GM23338 (cell line): ENCODE results near the gene DUSP10. TPM values are rescaled to one million over a fixed set of nuclear protein-coding genes. Genes with fewer than 3 reads are reported as not detected.

Experiments used
- ATAC-seq: fragments of 200-7000 bp; cut with Tn5 transposase; 3 replicates; pipeline ENCODE4 v1.9.1; 2020
- DNase-seq: peaks from one replicate; pipeline ENCODE4 v3.0.0-alpha.2; 2015; ENCODE audit warnings: low spot score
- H2AFZ ChIP-seq: fragments of 200-600 bp; sonication (generic); 2 replicates; pipeline ENCODE4 v1.8.0; 2016; ENCODE audit warnings: antibody characterized with exemption, mild to moderate bottlenecking, moderate library complexity
- H3F3A ChIP-seq: fragments of 200-600 bp; sonication (generic); replicated peaks from 2 replicates; pipeline ENCODE4 v1.8.0; 2017; ENCODE audit warnings: antibody characterized with exemption, mixed run types, low read depth
- H3K27ac ChIP-seq: fragments of 200-600 bp; sonication (generic); 2 replicates; pipeline ENCODE4 v1.6.1; 2016; ENCODE audit warnings: low read depth
- H3K27me3 ChIP-seq: fragments of 200-600 bp; sonication (generic); 2 replicates; pipeline ENCODE4 v1.8.0; 2016; ENCODE audit warnings: mild to moderate bottlenecking, mixed run types, moderate library complexity; ENCODE audit not compliant: insufficient read depth
- H3K36me3 ChIP-seq: fragments of 200-600 bp; sonication (generic); 2 replicates; pipeline ENCODE4 v1.8.0; 2016; ENCODE audit warnings: mild to moderate bottlenecking; ENCODE audit not compliant: insufficient read depth
- H3K4me1 ChIP-seq: fragments of 200-600 bp; sonication (generic); 2 replicates; pipeline ENCODE4 v1.8.0; 2016; ENCODE audit warnings: mild to moderate bottlenecking, moderate library complexity; ENCODE audit not compliant: insufficient read depth
- H3K4me2 ChIP-seq: fragments of 200-600 bp; sonication (generic); 2 replicates; pipeline ENCODE4 v1.7.1; 2017; ENCODE audit warnings: mixed run types
- H3K4me3 ChIP-seq: fragments of 200-600 bp; sonication (generic); 2 replicates; pipeline ENCODE4 v1.6.1; 2016; ENCODE audit warnings: mixed run types
- H3K79me2 ChIP-seq: fragments of 200-600 bp; sonication (generic); replicated peaks from 2 replicates; pipeline ENCODE4 v1.8.0; 2017; ENCODE audit warnings: mild to moderate bottlenecking; ENCODE audit not compliant: insufficient read depth
- H3K9me2 ChIP-seq: fragments of 200-600 bp; sonication (generic); 2 replicates; pipeline ENCODE4 v1.8.0; 2017; ENCODE audit not compliant: insufficient read depth
- H4K20me1 ChIP-seq: fragments of 200-600 bp; sonication (generic); replicated peaks from 2 replicates; pipeline ENCODE4 v1.8.0; 2017; ENCODE audit warnings: mild to moderate bottlenecking; ENCODE audit not compliant: insufficient read depth
- H3K27ac Mint-ChIP-seq: 2 replicates; pipeline ENCODE4 v1.8.0; 2020; ENCODE audit warnings: inconsistent platforms, mild to moderate bottlenecking, moderate library complexity, mixed read lengths
- H3K27me3 Mint-ChIP-seq: 3 replicates; pipeline ENCODE4 v1.8.0; 2022; ENCODE audit warnings: low read depth, mild to moderate bottlenecking, moderate library complexity, mixed read lengths, inconsistent platforms; ENCODE audit not compliant: insufficient read depth, poor library complexity
- H3K36me3 Mint-ChIP-seq: 3 replicates; pipeline ENCODE4 v1.8.0; 2021; ENCODE audit warnings: low read depth, mild to moderate bottlenecking, inconsistent platforms, moderate library complexity, mixed read lengths
- H3K4me1 Mint-ChIP-seq: 3 replicates; pipeline ENCODE4 v1.8.0; 2020; ENCODE audit warnings: mild to moderate bottlenecking, inconsistent platforms, mixed read lengths
- H3K4me3 Mint-ChIP-seq: 3 replicates; pipeline ENCODE4 v1.8.0; 2021; ENCODE audit warnings: moderate library complexity, mild to moderate bottlenecking, inconsistent platforms, mixed read lengths
- H3K9me3 Mint-ChIP-seq: 3 replicates; pipeline ENCODE4 v1.8.0; 2020; ENCODE audit warnings: moderate library complexity, mild to moderate bottlenecking, inconsistent platforms, mixed read lengths
- CREB1 ChIP-seq: fragments of 250-450 bp; sonication (Bioruptor Pico); IDR thresholded peaks from 2 replicates; pipeline ENCODE4 v1.5.0; 2020; ENCODE audit warnings: low read depth, mild to moderate bottlenecking, moderate library complexity
- CTCF ChIP-seq, 2 experiments: fragments of 200-600 bp in 1 of 2; sonication (generic) in 1 of 2; conservative IDR thresholded peaks; 2 replicates each; pipeline versions ENCODE4 v1.5.1 to v1.6.1; 2016 to 2017; ENCODE audit warnings: antibody characterized with exemption in 2 of 2, low read depth in 2 of 2, mild to moderate bottlenecking in 2 of 2, moderate library complexity in 1 of 2
- EZH2 ChIP-seq: fragments of 200-600 bp; sonication (generic); IDR thresholded peaks from one replicate; pipeline ENCODE4 v1.8.0; 2017; ENCODE audit warnings: antibody characterized with exemption, mild to moderate bottlenecking, low read depth; ENCODE audit not compliant: unreplicated experiment
- JUNB ChIP-seq: IDR thresholded peaks from one replicate; pipeline ENCODE4 v1.6.1; 2016; ENCODE audit warnings: antibody characterized with exemption; ENCODE audit not compliant: unreplicated experiment
- POLR2AphosphoS5 ChIP-seq: IDR thresholded peaks from 2 replicates; pipeline ENCODE4 v1.6.1; 2016; ENCODE audit warnings: antibody characterized with exemption, low read depth
- STAT1 ChIP-seq: IDR thresholded peaks from one replicate; pipeline ENCODE4 v1.6.1; 2016; ENCODE audit warnings: antibody characterized with exemption; ENCODE audit not compliant: unreplicated experiment
- ZNF462 ChIP-seq: fragments of 250-450 bp; sonication (Bioruptor Pico); IDR thresholded peaks from 2 replicates; pipeline ENCODE4 v1.5.0; 2020; ENCODE audit warnings: mild to moderate bottlenecking, moderate library complexity
- polyA plus RNA-seq: library from polyadenylated mRNA; unstranded; fragments of >200 nt; fragmentation: Nextera tagmentation; extraction: Ambion mirVana; gene quantifications from 2 replicates; pipeline ENCODE4 v1.2.1, GENCODE V29; 2016
- total RNA-seq: library from RNA; depleted of rRNA; stranded (reverse); fragments of >200 nt; shearing (Covaris generic); gene quantifications from 2 replicates; pipeline ENCODE4 v1.2.3, GENCODE V29; 2014

The DUSP10 gene
- total and polyA plus RNA-seq, 2 experiments from 2014 or later, result 1.5 to 1.6 TPM

DNA sequence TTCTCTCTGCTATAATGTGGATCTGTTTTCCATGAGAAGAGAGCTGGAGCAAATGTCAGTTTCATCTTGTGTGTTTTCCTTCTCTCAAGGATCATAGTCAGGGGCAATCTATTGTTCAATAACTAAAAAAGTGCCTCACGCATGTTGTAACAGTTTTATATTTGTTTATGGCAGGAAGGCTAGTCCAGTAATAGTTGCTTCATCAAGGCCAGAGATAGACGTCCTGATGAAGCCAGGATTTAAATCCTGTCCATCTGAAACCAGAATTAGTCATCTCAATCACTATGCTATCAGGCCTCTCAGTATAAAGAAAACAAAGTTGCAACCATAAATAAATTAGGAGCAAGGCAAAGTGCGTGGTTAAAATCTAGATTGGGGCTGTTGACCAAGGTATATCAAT is 30.2 kb upstream of the DUSP10 start (continued):
- TF ChIP-seq ZNF462 (CRISPR knock-in tag) (no peak), JUNB (no peak), STAT1 (no peak), POLR2AphosphoS5 (no peak)

GRCh38 chr1:221768444-221769066 is 26.7 kb upstream of the DUSP10 start:
- TF ChIP-seq ZNF462 (CRISPR knock-in tag), result no peak
- TF ChIP-seq CTCF (conservative IDR thresholded peaks at IDR 0.05; ENCODE audit: low read depth in 2 of 2), result 0 out of 4 replicates have a peak, but pooled peaks of 1 of the 2 experiments have one; percentile 18
- TF ChIP-seq EZH2, result no peak
- TF ChIP-seq JUNB, result no peak
- no peak for TF ChIP-seq CREB1 (CRISPR knock-in tag)
- no peak for DNase-seq
- H3K27me3 Mint-ChIP-seq, result no peaks in the 10 kb centered on the region
- H3K4me2 ChIP-seq, result no peak overlapping the region
- no peaks in the 10 kb centered on the region for H3F3A ChIP-seq
- no peak overlapping the region for H2AFZ ChIP-seq
- no peaks in the 10 kb centered on the region for H3K36me3 ChIP-seq
- H3K4me1 ChIP-seq, result no peaks in the 10 kb centered on the region
- H3K4me3 Mint-ChIP-seq, result no peak overlapping the region
- H3K4me3 ChIP-seq, result no peak overlapping the region
- H3K27ac Mint-ChIP-seq, result no peak overlapping the region
- H3K27me3 ChIP-seq, result no peaks in the 10 kb centered on the region
- no peaks in the 10 kb centered on the region for H4K20me1 ChIP-seq
- no peaks in the 10 kb centered on the region for H3K9me3 Mint-ChIP-seq
- no peaks in the 10 kb centered on the region for H3K4me1 Mint-ChIP-seq
- no peak for ATAC-seq
- H3K9me2 ChIP-seq, result 0 out of 2 replicates have a peak, but pooled peaks cover 4% of the 10 kb centered on the region
- no peaks in the 10 kb centered on the region for H3K79me2 ChIP-seq
- H3K27ac ChIP-seq, result no peak overlapping the region
- no peaks in the 10 kb centered on the region for H3K36me3 Mint-ChIP-seq
